ENCODE results near the gene RCOR1.

Gene RCOR1

GRCh38 chr14:102604183-102604582 is 11.7 kb downstream of the RCOR1 start:
- DNase-seq (ENCODE audit: low read depth), result no peak
- H3K4me3 ChIP-seq (ENCODE audit: control insufficient read depth, low read depth, low read length), result no peak overlapping the region
- TF ChIP-seq CTCF (conservative IDR thresholded peaks at IDR 0.05; ENCODE audit: control insufficient read depth, insufficient read depth, low read depth, low read length), result no peak

- no peak for DNase-seq (ENCODE audit: low read depth)
- H3K4me3 ChIP-seq (ENCODE audit: control insufficient read depth, low read depth, low read length), result no peak overlapping the region
- TF ChIP-seq CTCF (conservative IDR thresholded peaks at IDR 0.05; ENCODE audit: control insufficient read depth, insufficient read depth, low read depth, low read length), result no peak
Observed at GRCh38 chr14:102605029-102605428, 12.6 kb downstream of the RCOR1 start.

GRCh38 chr14:102606296-102606695 is 13.8 kb downstream of the RCOR1 start:
- no peak overlapping the region for H3K4me3 ChIP-seq (ENCODE audit: control insufficient read depth, low read depth, low read length)
- DNase-seq (ENCODE audit: low read depth), result no peak
- TF ChIP-seq CTCF (conservative IDR thresholded peaks at IDR 0.05; ENCODE audit: control insufficient read depth, insufficient read depth, low read depth, low read length), result no peak

GRCh38 chr14:102608064-102608446 is 15.6 kb downstream of the RCOR1 start:
- no peak overlapping the region for H3K4me3 ChIP-seq (ENCODE audit: control insufficient read depth, low read depth, low read length)
- no peak for TF ChIP-seq CTCF (conservative IDR thresholded peaks at IDR 0.05; ENCODE audit: control insufficient read depth, insufficient read depth, low read depth, low read length)
- DNase-seq (ENCODE audit: low read depth), result no peak

GRCh38 chr14:102610968-102611811 is 18.7 kb downstream of the RCOR1 start:
- no peak overlapping the region for H3K4me3 ChIP-seq (ENCODE audit: control insufficient read depth, low read depth, low read length)
- TF ChIP-seq CTCF (conservative IDR thresholded peaks at IDR 0.05; ENCODE audit: control insufficient read depth, insufficient read depth, low read depth, low read length), result no peak
- no peak for DNase-seq (ENCODE audit: low read depth)

GRCh38 chr14:102616318-102616717 is 23.9 kb downstream of the RCOR1 start:
- no peak for DNase-seq (ENCODE audit: low read depth)
- no peak for TF ChIP-seq CTCF (conservative IDR thresholded peaks at IDR 0.05; ENCODE audit: control insufficient read depth, insufficient read depth, low read depth, low read length)
- H3K4me3 ChIP-seq (ENCODE audit: control insufficient read depth, low read depth, low read length), result no peak overlapping the region
